Measurements from ENCODE around the gene PCDHA4. TPM values are rescaled to one million over a fixed set of nuclear protein-coding genes. Genes with fewer than 3 reads are reported as not detected.

PCDHA4 gene
- total and polyA plus RNA-seq, 9 of the 15 experiments (the other 6 are each of a cell fraction or from before 2014, with no cell fraction given), result not detected

GRCh38 chr5:140855772-140856674 lies 49.2 kb downstream of the PCDHA4 start, which contains the start of gene PCDHA10:
TSS of gene PCDHA10 (plus strand) at chr5:140855897. CDS start at chr5:140856049, 152 bp downstream.
- Histone ChIP-seq H3K4me2 (ENCODE audit: insufficient read depth, low read length) (no peak within 1 kb of the TSS), H3K9me1 (ENCODE audit: control insufficient read depth, insufficient read depth, low read length) (no peaks in the 10 kb centered on the region), H3K27ac (ENCODE audit: extremely low read depth, low read depth, low read length) (no peak within 1 kb of the TSS), H4K20me1 (replicated peaks; ENCODE audit: control insufficient read depth, insufficient read depth, low read length) (no peaks in the 10 kb centered on the region), H3K4me3 (no peak within 1 kb of the TSS), H3K4me1 (replicated peaks in 1 of 2; ENCODE audit: control insufficient read depth in 2 of 2, insufficient read depth in 2 of 2, low read length in 2 of 2) (no peaks in the 10 kb centered on the region), H2AFZ (ENCODE audit: low read depth, low read length) (no peak within 1 kb of the TSS), H3K9me3 (replicated peaks; ENCODE audit: control insufficient read depth, insufficient read depth, low read depth, low read length) (0 out of 2 replicates have a peak, but pooled peaks cover 2% of the 10 kb centered on the region), H3K79me2 (ENCODE audit: control insufficient read depth, insufficient read depth, low read length) (no peaks in the 10 kb centered on the region), H3K27me3 (ENCODE audit: control insufficient read depth in 2 of 2, insufficient read depth in 2 of 2, low read length in 2 of 2) (no peaks in the 10 kb centered on the region), H3K9ac (ENCODE audit: insufficient read depth in 1 of 2, low read depth in 2 of 2, low read length in 2 of 2) (no peak within 1 kb of the TSS), H3K36me3 (ENCODE audit: control insufficient read depth, insufficient read depth, low read length) (no peaks in the 10 kb centered on the region)
- ChIA-PET CTCF (ENCODE audit: low intra/inter-chr PET ratio) (no interaction called here), POLR2A (no interaction called here)
- no TSS peak for BruUV-seq (replicated peaks)
- no peak for FAIRE-seq
- no peak for DNase-seq (ENCODE audit: extremely low read depth in 1 of 4, low spot score in 3 of 4)
- no peak for TF ChIP-seq MAZ (CRISPR knock-in tag; conservative IDR thresholded peaks at IDR 0.05 in 1 of 2, IDR thresholded peaks at IDR 0.05 in 1 of 2)
- 0 out of 6 replicates have a peak, but pooled peaks of 1 of the 3 experiments have one; percentile 26 for TF ChIP-seq CTCF (IDR thresholded peaks at IDR 0.05 in 2 of 3, conservative IDR thresholded peaks at IDR 0.05 in 1 of 3; ENCODE audit: insufficient read depth in 2 of 3, low read depth in 1 of 3, low read length in 3 of 3)
- 19% methylated on average over 37 of the region's 44 CpGs for WGBS (ENCODE audit: insufficient coverage, low coverage, missing lambda C conversion rate)
- in situ Hi-C loops (cut with MboI) (no loop called here), intact Hi-C loops (cut with micrococcal nuclease) (no loop called here)
- no peak for ATAC-seq

Measured in K562 (cell line).